Measurements from ENCODE around the gene ACOXL. TPM values are rescaled to one million over a fixed set of nuclear protein-coding genes. Genes with fewer than 3 reads are reported as not detected.

Gene ACOXL
- total and polyA plus RNA-seq, 9 of the 15 experiments (the other 6 are each of a cell fraction or from before 2014, with no cell fraction given) = 0.31 to 0.56 TPM; not detected in 7

DNA sequence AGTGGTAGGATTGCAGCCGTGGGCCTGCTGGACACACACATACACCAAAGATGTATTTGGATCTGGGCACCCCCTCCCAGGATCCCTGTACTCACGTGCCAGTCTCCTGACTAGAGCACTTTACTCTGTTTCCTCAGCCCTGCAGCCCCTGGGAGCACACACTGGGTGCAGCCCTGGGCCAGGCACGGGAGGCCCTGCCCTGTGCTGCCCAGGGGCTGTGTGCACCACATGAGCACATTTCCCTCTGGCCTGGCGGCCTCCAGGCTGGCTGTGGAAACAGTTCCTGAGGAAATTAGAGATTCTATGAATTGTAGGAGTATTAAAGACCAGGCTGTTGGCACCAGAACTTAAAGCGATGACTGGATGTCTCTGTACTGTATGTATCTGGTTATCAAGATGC, 433.7 kb downstream of the ACOXL start:
- no TSS peak for BruUV-seq (replicated peaks)
- ATAC-seq = no peak
- peaks cover 23% of the 10 kb centered on the region; the same call in 1 of the 2 replicates for H4K20me1 ChIP-seq (replicated peaks; ENCODE audit: control insufficient read depth, insufficient read depth, low read length)

More for the DNA sequence above, 433.7 kb downstream of the ACOXL start:
- CTCF ChIA-PET (ENCODE audit: low intra/inter-chr PET ratio) = no interaction called here
- H3K27me3 ChIP-seq (ENCODE audit: control insufficient read depth in 2 of 2, insufficient read depth in 2 of 2, low read length in 2 of 2) = no peaks in the 10 kb centered on the region
- FAIRE-seq (no peak), DNase-seq (ENCODE audit: extremely low read depth in 1 of 4, low spot score in 3 of 4) (no peak)
- H3K9ac ChIP-seq (ENCODE audit: insufficient read depth in 1 of 2, low read depth in 2 of 2, low read length in 2 of 2) = no peak overlapping the region
- 89% methylated on average over 5 of the region's 5 CpGs for WGBS (ENCODE audit: insufficient coverage, low coverage, missing lambda C conversion rate)
- no peak overlapping the region for H2AFZ ChIP-seq (ENCODE audit: low read depth, low read length)
- intact Hi-C loops (cut with micrococcal nuclease) = no loop called here
- no peak overlapping the region for H3K4me3 ChIP-seq
- H3K27ac ChIP-seq (ENCODE audit: extremely low read depth, low read depth, low read length) = no peak overlapping the region
- H3K9me1 ChIP-seq (ENCODE audit: control insufficient read depth, insufficient read depth, low read length) = no peaks in the 10 kb centered on the region
- POLR2A ChIA-PET = no interaction called here
- H3K36me3 ChIP-seq (ENCODE audit: control insufficient read depth, insufficient read depth, low read length) = peaks cover 42% of the 10 kb centered on the region
- in situ Hi-C loops (cut with MboI) = no loop called here
- no peaks in the 10 kb centered on the region for H3K9me3 ChIP-seq (replicated peaks; ENCODE audit: control insufficient read depth, insufficient read depth, low read depth, low read length)
- no peaks in the 10 kb centered on the region for H3K79me2 ChIP-seq (ENCODE audit: control insufficient read depth, insufficient read depth, low read length)
- TF ChIP-seq, protein P1, sequence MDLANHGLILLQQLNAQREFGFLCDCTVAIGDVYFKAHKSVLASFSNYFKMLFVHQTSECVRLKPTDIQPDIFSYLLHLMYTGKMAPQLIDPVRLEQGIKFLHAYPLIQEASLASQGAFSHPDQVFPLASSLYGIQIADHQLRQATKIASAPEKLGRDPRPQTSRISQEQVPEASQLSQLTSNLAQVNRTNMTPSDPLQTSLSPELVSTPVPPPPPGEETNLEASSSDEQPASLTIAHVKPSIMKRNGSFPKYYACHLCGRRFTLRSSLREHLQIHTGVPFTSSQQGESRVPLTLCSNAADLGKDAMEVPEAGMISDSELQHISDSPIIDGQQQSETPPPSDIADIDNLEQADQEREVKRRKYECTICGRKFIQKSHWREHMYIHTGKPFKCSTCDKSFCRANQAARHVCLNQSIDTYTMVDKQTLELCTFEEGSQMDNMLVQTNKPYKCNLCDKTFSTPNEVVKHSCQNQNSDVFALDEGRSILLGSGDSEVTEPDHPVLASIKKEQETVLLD (IDR thresholded peaks at IDR 0.05) = no peak
- no peak for TF ChIP-seq ZBTB17 (CRISPR knock-in tag; IDR thresholded peaks at IDR 0.05)
- no peak for TF ChIP-seq POLR2A (conservative IDR thresholded peaks at IDR 0.05)
- TF ChIP-seq PRMT5 (CRISPR knock-in tag; IDR thresholded peaks at IDR 0.05) = no peak
- TF ChIP-seq, protein P2, sequence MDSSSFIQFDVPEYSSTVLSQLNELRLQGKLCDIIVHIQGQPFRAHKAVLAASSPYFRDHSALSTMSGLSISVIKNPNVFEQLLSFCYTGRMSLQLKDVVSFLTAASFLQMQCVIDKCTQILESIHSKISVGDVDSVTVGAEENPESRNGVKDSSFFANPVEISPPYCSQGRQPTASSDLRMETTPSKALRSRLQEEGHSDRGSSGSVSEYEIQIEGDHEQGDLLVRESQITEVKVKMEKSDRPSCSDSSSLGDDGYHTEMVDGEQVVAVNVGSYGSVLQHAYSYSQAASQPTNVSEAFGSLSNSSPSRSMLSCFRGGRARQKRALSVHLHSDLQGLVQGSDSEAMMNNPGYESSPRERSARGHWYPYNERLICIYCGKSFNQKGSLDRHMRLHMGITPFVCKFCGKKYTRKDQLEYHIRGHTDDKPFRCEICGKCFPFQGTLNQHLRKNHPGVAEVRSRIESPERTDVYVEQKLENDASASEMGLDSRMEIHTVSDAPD (CRISPR knock-in tag; IDR thresholded peaks at IDR 0.05) = no peak
- no peak for TF ChIP-seq RFX7 (CRISPR knock-in tag; IDR thresholded peaks at IDR 0.05)
- no peak for TF ChIP-seq TRIM24 (IDR thresholded peaks at IDR 0.05)
- no peak for TF ChIP-seq MYNN (IDR thresholded peaks at IDR 0.05)
- TF ChIP-seq MYNN (CRISPR knock-in tag; IDR thresholded peaks at IDR 0.05) = no peak
- no peak for TF ChIP-seq ZNF561 (CRISPR knock-in tag; conservative IDR thresholded peaks at IDR 0.05)
- TF ChIP-seq FOXP1 (CRISPR knock-in tag; IDR thresholded peaks at IDR 0.05) = no peak
- no peak for TF ChIP-seq RBM22 (IDR thresholded peaks at IDR 0.05; ENCODE audit: low read depth, low read length, poor library complexity, severe bottlenecking)
- no peak overlapping the region for H3K4me2 ChIP-seq (ENCODE audit: insufficient read depth, low read length)
- peaks cover 15 to 21% of the 10 kb centered on the region in 2 experiments; a peak in 4 of 5 replicates for H3K4me1 ChIP-seq (replicated peaks in 1 of 2; ENCODE audit: control insufficient read depth in 2 of 2, insufficient read depth in 2 of 2, low read length in 2 of 2)

Data from K562 (cell line).